Fibroblast of the aortic adventitia (primary cell): Measurements from ENCODE around the gene TRIM46. TPM values are rescaled to one million over a fixed set of nuclear protein-coding genes. Genes with fewer than 3 reads are reported as not detected.
A peak's percentile ranks its signal among the peaks of the same experiment; 100 is the strongest.

Source experiments
- DNase-seq: peaks from one replicate; pipeline ENCODE4 v3.0.0-alpha.2; 2010; ENCODE audit warnings: low read depth
- H3K4me3 ChIP-seq: 2 replicates; pipeline ENCODE4 v1.5.1; 2011; ENCODE audit warnings: low read depth, mild to moderate bottlenecking, control low read depth, low read length, moderate library complexity
- total RNA-seq: library from RNA; depleted of rRNA; stranded (reverse); fragments of >200 nt; gene quantifications from 2 replicates; pipeline ENCODE4 v1.2.3, GENCODE V29; 2012; ENCODE audit warnings: low replicate concordance
- TF ChIP-seq, protein P1 (sequence below): IDR thresholded peaks from 2 replicates; pipeline ENCODE4 v1.5.1; 2011; ENCODE audit warnings: mild to moderate bottlenecking, low read length, control low read depth, inconsistent platforms; ENCODE audit not compliant: insufficient read depth

The TRIM46 gene
- total RNA-seq, 1 donor: 5.2 TPM

DNA sequence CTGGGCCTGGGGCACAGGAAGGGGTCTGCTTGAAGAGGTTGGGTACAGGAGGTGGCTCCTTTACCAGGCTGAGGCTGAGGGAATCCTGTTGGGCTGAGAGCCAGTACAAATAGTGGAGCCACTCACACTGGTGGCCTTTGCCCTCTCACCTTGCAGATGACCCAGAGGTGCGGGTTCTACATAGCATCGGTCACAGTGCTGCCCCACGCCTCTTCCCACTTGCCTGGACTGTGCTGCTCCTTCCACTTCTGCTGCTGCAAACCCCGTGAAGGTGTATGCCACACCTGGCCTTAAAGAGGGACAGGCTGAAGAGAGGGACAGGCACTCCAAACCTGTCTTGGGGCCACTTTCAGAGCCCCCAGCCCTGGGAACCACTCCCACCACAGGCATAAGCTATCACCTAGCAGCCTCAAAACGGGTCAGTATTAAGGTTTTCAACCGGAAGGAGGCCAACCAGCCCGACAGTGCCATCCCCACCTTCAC lies 39.8 kb upstream of the TRIM46 start:
- no peak for DNase-seq
- TF ChIP-seq, protein P1, sequence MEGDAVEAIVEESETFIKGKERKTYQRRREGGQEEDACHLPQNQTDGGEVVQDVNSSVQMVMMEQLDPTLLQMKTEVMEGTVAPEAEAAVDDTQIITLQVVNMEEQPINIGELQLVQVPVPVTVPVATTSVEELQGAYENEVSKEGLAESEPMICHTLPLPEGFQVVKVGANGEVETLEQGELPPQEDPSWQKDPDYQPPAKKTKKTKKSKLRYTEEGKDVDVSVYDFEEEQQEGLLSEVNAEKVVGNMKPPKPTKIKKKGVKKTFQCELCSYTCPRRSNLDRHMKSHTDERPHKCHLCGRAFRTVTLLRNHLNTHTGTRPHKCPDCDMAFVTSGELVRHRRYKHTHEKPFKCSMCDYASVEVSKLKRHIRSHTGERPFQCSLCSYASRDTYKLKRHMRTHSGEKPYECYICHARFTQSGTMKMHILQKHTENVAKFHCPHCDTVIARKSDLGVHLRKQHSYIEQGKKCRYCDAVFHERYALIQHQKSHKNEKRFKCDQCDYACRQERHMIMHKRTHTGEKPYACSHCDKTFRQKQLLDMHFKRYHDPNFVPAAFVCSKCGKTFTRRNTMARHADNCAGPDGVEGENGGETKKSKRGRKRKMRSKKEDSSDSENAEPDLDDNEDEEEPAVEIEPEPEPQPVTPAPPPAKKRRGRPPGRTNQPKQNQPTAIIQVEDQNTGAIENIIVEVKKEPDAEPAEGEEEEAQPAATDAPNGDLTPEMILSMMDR: no peak

DNA sequence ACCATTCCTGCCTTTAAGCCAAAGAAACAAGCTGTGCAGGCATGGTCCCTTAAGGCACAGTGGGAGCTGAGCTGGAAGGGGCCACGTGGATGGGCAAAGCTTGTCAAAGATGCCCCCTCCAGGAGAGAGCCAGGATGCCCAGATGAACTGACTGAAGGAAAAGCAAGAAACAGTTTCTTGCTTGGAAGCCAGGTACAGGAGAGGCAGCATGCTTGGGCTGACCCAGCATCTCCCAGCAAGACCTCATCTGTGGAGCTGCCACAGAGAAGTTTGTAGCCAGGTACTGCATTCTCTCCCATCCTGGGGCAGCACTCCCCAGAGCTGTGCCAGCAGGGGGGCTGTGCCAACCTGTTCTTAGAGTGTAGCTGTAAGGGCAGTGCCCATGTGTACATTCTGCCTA lies 39.3 kb upstream of the TRIM46 start:
- TF ChIP-seq, protein P1: no peak
- DNase-seq: no peak
- H3K4me3 ChIP-seq: peak overlapping the region; percentile 92

More for the DNA sequence above, 39.8 kb upstream of the TRIM46 start:
- no peak overlapping the region for H3K4me3 ChIP-seq

GRCh38 chr1:155134880-155135414 lies 38.7 kb upstream of the TRIM46 start:
- TF ChIP-seq, protein P1: no peak
- DNase-seq: peak; percentile 94
- peak overlapping the region; percentile 92 for H3K4me3 ChIP-seq

- DNase-seq: peak; percentile 88
- H3K4me3 ChIP-seq: peak within 1 kb of the TSS; percentile 92
- TF ChIP-seq, protein P1: peak; percentile 25
Measured at GRCh38 chr1:155135415-155136028, 38.1 kb upstream of the TRIM46 start, which contains the start of gene SLC50A1. TSS of gene SLC50A1 (plus strand) at chr1:155135852. CDS start at chr1:155135912, 60 bp downstream.

- no peak for DNase-seq
- peak overlapping the region; percentile 62 for H3K4me3 ChIP-seq
- TF ChIP-seq, protein P1: no peak
Measured at GRCh38 chr1:155136748-155137147, 36.9 kb upstream of the TRIM46 start.

- DNase-seq: no peak
- H3K4me3 ChIP-seq: peak overlapping the region; percentile 62
- TF ChIP-seq, protein P1: no peak
Measured at GRCh38 chr1:155137154-155137949, 36.3 kb upstream of the TRIM46 start.
